Right lung (tissue), 5 donors: ENCODE results near the gene ANKRD39. TPM values are rescaled to one million over a fixed set of nuclear protein-coding genes. Genes with fewer than 3 reads are reported as not detected.

ENCODE experiments used
- DNase-seq, 2 donors: peaks; one replicate each; pipeline ENCODE4 v3.0.0-alpha.2; 2013
- polyA plus RNA-seq, 5 donors: library from polyadenylated mRNA; unstranded; fragments of 120-200 nt; gene quantifications; one replicate each; pipeline versions ENCODE4 v1.2.1 to v1.2.3, GENCODE V29; 2013; ENCODE audit warnings: inconsistent platforms in 1 of 5, low replicate concordance in 1 of 5; ENCODE audit not compliant: insufficient read length in 5 of 5, insufficient read depth in 1 of 5

The ANKRD39 gene
- polyA plus RNA-seq, 5 donors, result 7.6 to 10.4 (median 9.8) TPM

DNA sequence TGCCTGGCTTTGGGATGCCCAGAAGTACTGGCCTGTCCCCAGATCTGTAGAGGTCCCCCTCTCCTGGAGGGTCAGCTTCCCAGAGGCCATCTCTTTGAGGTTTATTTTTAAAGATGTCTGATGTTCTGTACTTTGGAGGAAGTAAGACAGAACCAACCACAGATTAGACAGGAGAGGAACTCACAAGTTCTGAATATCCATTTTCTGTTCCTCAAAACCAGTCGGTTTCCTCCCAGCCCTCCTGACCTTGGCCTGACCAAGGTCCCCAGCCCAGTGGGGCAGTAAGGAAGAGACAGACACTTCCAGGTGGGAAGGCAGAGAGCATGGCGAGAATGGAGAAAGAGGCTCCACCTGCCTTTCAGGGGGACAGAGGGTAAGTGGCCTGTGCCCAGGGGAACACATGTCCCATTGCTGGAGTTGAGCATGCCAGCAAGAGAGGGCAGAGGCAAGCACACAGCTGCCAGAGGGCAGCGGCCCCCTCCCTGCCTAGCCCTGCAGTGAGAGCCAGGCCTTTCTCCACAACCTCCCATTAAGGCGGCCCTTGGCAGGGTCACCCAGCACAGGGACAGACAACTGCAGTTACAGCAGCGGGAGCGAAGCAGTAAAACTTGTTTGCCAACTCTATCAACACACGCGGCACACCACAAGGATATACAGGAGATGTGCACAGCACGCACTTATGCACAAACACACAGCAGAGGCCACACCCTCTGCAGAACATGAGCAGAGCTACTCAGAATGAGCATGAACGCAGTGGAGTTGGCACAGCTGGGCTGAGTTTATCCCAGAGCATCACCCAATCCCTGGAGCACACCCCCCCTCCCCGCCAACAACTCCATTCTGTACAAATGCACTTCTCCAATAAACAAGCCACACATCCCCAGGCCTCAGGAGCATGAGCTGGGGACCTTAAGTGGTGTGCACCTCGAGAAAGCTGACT lies 30.5 kb upstream of the ANKRD39 start:
- no peak for DNase-seq

- peak in 1 of 2 donors; percentile 57 for DNase-seq
Measured at GRCh38 chr2:96887493-96888012, 29.7 kb upstream of the ANKRD39 start.

- DNase-seq, result no peak
Measured at GRCh38 chr2:96885432-96886347, 27.9 kb upstream of the ANKRD39 start.

- DNase-seq, result no peak
Measured at GRCh38 chr2:96884299-96885094, 26.7 kb upstream of the ANKRD39 start.

DNA sequence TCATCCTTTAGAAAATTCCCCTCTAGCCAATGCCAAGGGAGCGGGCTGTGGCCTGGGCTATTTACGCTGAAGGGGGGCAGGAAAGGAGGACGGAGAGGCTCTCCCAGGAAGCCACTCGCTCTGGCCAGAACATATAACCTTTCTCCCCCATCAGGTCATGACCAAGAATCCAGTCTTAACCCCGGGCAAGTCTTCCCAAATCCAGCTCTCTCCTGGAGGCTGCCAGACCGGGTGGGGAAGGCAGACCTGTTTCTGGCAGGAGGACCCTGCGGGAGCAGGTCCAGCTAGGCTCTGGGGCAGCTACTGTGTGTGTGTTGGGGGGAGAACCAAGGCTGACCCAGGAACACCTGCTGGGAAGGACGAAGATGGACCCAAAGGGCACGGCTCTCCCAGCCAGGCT lies 25.5 kb upstream of the ANKRD39 start:
- DNase-seq, result no peak

DNA sequence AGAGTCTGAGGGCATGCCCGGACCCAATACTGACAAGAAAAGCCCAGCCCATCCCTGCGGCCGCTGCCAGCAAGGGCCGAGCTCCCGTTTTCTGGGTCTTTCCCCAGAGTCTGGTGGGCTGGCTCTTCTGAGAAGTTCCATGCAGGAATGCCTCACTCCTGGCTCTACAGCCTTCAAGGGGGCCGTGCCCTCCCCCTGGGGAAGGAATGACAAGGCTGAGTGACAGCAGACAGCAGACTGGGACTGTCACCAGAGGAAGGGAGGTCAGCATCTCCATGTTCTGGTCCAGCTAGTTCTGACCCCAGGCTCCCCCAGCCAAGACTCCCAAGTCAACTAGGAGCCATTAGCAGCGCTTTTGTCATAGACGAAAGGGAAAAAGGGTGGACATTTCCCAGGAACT lies 25.1 kb upstream of the ANKRD39 start:
- no peak for DNase-seq

DNA sequence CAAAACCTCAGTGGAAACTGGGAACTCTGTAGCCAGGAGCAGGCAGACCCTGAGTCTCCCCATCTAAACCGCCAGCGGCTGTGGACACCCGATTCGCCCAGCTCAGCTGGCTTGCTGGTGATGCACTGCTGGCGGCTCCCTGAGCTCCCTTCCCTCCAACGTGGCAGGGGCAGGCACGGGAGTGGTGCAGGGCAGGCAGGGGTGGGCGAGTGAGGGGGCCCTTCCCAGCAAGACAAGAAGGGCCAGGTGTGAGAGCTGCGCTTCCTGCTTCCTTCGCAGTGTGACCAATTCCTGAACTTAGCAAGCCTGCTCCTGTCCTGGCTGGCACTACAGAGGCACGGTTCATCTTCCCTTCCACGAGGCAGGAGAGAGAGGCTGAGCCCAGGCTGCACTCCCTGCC lies 24.4 kb upstream of the ANKRD39 start:
- no peak for DNase-seq

- no peak for DNase-seq
Measured at GRCh38 chr2:96881349-96882195, 23.8 kb upstream of the ANKRD39 start.

GRCh38 chr2:96880891-96881273 lies 23.1 kb upstream of the ANKRD39 start:
- DNase-seq, result no peak

DNA sequence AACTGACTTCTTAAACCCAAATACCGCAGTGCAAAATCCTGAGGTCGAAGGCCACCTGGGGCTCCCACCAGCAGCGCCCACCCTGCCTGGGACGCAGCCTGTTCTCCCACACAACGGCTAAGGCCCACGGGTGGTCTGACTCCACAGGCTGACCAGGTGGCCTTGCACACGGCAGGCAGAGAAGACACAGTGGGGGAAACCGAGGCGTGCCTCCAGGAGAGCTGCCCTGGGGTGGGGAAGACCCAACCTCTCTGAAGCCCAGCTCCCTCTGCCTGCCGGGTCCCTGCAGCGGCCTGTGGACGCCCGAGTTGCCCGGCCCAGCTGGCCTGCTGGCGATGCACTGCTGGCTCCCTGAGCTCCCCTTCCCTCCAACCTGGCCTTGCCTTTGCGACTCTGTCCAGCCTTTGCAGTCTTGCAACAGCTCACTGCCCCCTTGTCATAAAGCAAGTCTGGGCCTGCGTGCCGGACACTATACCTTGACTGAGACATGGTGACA lies 21.8 kb upstream of the ANKRD39 start:
- DNase-seq, result no peak

DNA sequence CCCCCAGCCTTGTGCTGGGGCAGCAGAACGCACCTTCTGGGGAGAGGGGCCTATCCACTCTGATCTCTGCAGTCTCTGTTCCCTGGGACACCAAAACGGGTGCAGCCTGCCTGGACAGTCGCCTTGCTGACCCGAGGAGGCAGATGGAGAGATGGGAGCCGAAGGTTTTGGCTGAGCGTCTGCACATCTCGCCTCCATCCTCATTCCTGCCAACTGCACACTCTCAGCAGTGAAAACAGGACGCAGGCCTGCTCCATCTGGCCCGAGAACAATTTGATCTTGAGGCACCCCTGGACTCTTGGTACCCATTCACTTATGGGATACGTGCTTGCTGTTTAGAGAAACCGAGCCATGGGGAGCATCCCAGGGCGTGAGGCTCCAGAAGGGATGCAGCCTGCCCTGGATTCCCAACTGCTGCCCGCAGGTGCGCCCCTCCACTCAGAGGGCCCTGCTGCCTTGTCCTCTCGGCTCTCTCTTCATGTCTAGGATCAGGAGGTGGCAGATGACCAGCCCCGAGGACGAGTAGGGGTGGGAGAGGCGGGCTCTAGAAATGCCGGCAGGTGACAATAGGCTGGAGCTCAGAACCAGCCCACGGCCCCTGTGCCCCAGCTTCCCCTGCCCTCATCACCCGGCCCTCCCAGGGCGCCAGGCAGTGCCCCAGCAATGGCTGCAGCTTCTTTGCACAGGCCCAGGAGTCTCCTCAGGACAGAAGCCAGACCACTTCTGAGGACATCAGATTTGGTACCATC lies 21.2 kb upstream of the ANKRD39 start:
- DNase-seq, result no peak

GRCh38 chr2:96878171-96878570 lies 20.4 kb upstream of the ANKRD39 start:
- no peak for DNase-seq

GRCh38 chr2:96877631-96878092 lies 19.8 kb upstream of the ANKRD39 start:
- DNase-seq, result no peak

DNA sequence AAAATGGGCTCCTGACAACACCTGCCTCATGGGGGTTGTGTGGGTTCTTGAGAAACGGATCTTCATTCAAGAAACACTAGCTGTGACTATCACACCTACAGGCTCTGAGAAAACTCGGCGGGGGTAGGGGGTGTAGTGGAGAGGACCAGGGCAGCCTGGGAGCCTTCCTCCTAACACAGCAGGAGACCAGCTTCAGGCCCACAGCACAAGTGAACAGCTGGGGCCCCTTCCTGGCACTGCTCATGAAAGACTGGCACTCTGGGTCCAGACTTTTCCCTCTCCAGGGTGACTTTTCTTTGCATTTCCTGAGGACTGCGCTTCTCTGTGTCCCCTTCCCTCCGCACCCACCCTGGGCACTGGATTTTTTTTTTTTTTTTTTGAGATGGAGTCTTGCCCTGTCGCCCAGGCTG lies 19.2 kb upstream of the ANKRD39 start:
- DNase-seq, result no peak

GRCh38 chr2:96876269-96877041 lies 18.6 kb upstream of the ANKRD39 start:
- no peak for DNase-seq

DNA sequence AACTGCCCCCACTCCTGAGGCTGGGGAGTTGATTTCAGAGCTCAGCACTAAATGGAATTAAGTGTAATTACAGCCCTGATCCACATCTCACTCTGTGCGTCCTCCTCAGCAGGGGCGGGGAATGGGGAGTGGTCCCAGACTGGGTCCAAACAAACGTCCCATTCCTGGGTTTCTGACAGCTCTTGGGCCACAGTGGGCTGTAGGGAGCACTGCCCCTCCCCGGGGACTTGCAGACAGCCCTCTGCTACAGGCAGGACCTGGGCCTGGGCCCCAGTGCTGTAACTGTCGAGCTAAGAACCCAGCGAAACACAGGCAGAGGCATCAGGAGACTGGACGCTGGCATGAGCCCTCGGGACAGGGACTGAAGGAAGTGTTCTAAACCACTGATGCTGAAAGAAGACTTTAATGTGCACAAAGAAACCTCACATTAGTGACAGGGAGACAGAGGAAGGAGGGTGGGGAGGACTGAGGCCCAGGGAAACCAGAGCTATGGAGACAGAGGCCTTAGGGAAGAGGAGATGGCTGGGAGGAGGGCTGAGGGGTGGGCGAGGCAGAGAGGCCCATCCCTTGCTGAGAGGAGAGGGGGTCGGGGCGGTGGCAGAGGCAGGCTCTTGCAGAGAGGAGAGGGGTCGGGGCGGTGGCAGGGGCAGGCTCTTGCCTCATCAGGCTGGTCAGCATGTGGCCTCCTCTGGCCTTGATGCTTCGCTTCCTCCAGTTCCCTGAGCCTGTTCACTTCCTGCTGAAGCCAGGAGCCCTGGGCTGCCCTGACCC lies 17.9 kb upstream of the ANKRD39 start:
- DNase-seq, result no peak

DNA sequence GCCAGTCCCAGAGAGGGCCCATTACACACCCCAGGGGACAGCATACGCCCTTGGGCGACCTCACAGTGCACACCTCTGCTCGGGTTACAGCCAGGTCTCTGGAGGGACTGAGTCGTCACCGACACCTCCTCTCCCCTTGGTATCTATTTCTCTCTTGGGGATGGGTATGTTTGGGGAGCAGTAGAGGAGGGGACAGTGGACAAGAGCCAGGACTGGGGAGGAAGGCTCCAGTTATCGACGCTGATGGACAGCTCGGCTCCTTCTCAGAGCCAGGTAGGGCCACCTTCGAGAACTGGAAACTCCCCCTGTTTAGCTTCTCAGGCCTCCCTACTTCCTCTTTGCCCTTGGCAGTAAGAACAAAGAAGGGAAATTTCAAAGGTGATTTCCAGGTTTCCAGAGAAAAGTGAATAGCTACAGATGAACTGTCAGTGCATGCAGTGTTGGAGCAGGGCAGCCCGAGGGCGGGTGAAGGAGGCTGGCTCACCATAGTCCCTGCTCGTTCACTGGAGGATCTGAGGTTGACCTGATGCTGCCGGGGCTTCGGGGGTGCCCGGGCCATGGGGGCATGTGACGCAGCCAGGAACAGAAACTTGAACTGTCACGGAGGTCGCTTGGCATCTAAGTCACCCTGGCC lies 16.5 kb upstream of the ANKRD39 start:
- DNase-seq, result no peak
